ENCODE data around the gene PAGE4. TPM values are rescaled to one million over a fixed set of nuclear protein-coding genes. Genes with fewer than 3 reads are reported as not detected.

Gene PAGE4
- total RNA-seq, 4 donors from 2014 or later = not detected

- WGBS = 68% methylated on average over 10 of the region's 28 CpGs
- peaks cover 19% of the 10 kb centered on the region for H3K4me1 ChIP-seq
- TF ChIP-seq CTCF (IDR thresholded peaks at IDR 0.05) (no peak), POLR2AphosphoS5 (IDR thresholded peaks at IDR 0.05) (no peak), EP300 (IDR thresholded peaks at IDR 0.05) (no peak), POLR2A (IDR thresholded peaks at IDR 0.05) (no peak)
- peak overlapping the region; percentile 78 for H3K27ac ChIP-seq
- H3K9me3 ChIP-seq = no peaks in the 10 kb centered on the region
- H3K4me3 ChIP-seq = peak overlapping the region; percentile 65
- no peaks in the 10 kb centered on the region for H3K27me3 ChIP-seq
- no peaks in the 10 kb centered on the region for H3K36me3 ChIP-seq
- DNase-seq (ENCODE audit: low spot score in 2 of 2) = no peak
Observed at GRCh38 chrX:49878128-49878833, 49.2 kb downstream of the PAGE4 start.

- TF ChIP-seq POLR2A (IDR thresholded peaks at IDR 0.05) (no peak), CTCF (IDR thresholded peaks at IDR 0.05) (peak; percentile 10 to 44)
- Histone ChIP-seq H3K4me3 (peak within 1 kb of the TSS; percentile 65), H3K4me1 (peaks cover 19% of the 10 kb centered on the region), H3K27me3 (no peaks in the 10 kb centered on the region), H3K36me3 (no peaks in the 10 kb centered on the region), H3K9me3 (no peaks in the 10 kb centered on the region), H3K27ac (peak within 1 kb of the TSS; percentile 78)
- WGBS = 30% methylated on average over 53 of the region's 60 CpGs
- DNase-seq (ENCODE audit: low spot score in 2 of 2) = peak; percentile 82
Observed at GRCh38 chrX:49878834-49879655, 49.9 kb downstream of the PAGE4 start, which contains the start of gene USP27X. TSS of gene USP27X (plus strand) at chrX:49879484. CDS start at chrX:49880308, 824 bp downstream.

DNA sequence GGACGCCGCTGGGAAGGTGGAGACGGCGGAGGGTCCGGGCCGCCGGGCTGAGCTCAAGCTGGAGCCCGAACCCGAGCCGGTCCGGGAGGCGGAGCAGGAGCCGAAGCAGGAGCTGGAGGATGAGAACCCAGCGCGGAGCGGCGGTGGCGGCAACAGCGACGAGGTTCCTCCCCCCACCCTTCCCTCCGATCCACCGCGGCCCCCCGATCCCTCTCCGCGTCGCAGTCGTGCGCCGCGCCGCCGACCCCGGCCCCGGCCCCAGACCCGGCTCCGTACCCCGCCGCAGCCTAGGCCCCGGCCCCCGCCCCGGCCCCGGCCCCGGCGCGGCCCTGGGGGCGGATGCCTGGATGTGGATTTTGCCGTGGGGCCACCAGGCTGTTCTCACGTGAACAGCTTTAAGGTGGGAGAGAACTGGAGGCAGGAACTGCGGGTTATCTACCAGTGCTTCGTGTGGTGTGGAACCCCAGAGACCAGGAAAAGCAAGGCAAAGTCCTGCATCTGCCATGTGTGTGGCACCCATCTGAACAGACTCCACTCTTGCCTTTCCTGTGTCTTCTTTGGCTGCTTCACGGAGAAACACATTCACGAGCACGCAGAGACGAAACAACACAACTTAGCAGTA, 50.7 kb downstream of the PAGE4 start:
- no peaks in the 10 kb centered on the region for H3K9me3 ChIP-seq
- 63% methylated on average over 23 of the region's 55 CpGs for WGBS
- peak overlapping the region; percentile 78 for H3K27ac ChIP-seq
- no peak for DNase-seq (ENCODE audit: low spot score in 2 of 2)
- H3K4me1 ChIP-seq = peaks cover 19% of the 10 kb centered on the region
- H3K27me3 ChIP-seq = no peaks in the 10 kb centered on the region
- no peaks in the 10 kb centered on the region for H3K36me3 ChIP-seq
- peak overlapping the region; percentile 65 for H3K4me3 ChIP-seq
- no peak for TF ChIP-seq POLR2A (IDR thresholded peaks at IDR 0.05)
- no peak for TF ChIP-seq CTCF (IDR thresholded peaks at IDR 0.05)
- TF ChIP-seq EP300 (IDR thresholded peaks at IDR 0.05) = no peak
- no peak for TF ChIP-seq POLR2AphosphoS5 (IDR thresholded peaks at IDR 0.05)

DNA sequence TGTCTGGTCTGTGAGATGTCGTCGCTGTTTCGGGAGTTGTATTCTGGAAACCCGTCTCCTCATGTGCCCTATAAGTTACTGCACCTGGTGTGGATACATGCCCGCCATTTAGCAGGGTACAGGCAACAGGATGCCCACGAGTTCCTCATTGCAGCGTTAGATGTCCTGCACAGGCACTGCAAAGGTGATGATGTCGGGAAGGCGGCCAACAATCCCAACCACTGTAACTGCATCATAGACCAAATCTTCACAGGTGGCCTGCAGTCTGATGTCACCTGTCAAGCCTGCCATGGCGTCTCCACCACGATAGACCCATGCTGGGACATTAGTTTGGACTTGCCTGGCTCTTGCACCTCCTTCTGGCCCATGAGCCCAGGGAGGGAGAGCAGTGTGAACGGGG, 51.6 kb downstream of the PAGE4 start:
- WGBS = 80% methylated on average over 11 of the region's 12 CpGs
- Histone ChIP-seq H3K4me1 (peaks cover 19% of the 10 kb centered on the region), H3K36me3 (no peaks in the 10 kb centered on the region), H3K9me3 (no peaks in the 10 kb centered on the region), H3K4me3 (no peak overlapping the region), H3K27me3 (no peaks in the 10 kb centered on the region), H3K27ac (no peak overlapping the region)
- no peak for DNase-seq (ENCODE audit: low spot score in 2 of 2)
- TF ChIP-seq POLR2A (IDR thresholded peaks at IDR 0.05) (no peak), CTCF (IDR thresholded peaks at IDR 0.05) (no peak), EP300 (IDR thresholded peaks at IDR 0.05) (no peak), POLR2AphosphoS5 (IDR thresholded peaks at IDR 0.05) (no peak)

Other genes starting within 250 kb of the PAGE4 start
- gene GAGE12H, start 249.4 kb upstream of the PAGE4 start, total RNA-seq = not detected
- gene GAGE2A, start 239.8 kb upstream of the PAGE4 start, total RNA-seq = not detected
- gene GAGE1, start 230.3 kb upstream of the PAGE4 start, total RNA-seq = not detected
- not detected for gene PAGE1, start 133.3 kb upstream of the PAGE4 start, total RNA-seq
- gene USP27X, start 50.2 kb downstream of the PAGE4 start, total RNA-seq = 1 to 10 TPM; 2.4 to 4.8 (median 3.3) TPM
- 10 to 100 TPM in 3 of 4 donors, 1 to 10 TPM in 1; 6.9 to 24.1 (median 11.5) TPM for gene CLCN5, start 93.3 kb downstream of the PAGE4 start, total RNA-seq